T-helper 2 cell treated with Interferon-gamma antibody and Interleukin-4, amounts not matched to agents 5 μg/mL and 100 μg/mL, for 36 hours (primary cell): Measurements from ENCODE around the gene AP1S3.

Experiments used
- DNase-seq: peaks from one replicate; pipeline ENCODE4 v3.0.0; 2021; ENCODE audit warnings: low spot score
- H3K27ac Mint-ChIP-seq: one replicate; pipeline ENCODE4 v1.8.0; 2021; ENCODE audit warnings: mild to moderate bottlenecking, mixed read lengths
- H3K27me3 Mint-ChIP-seq: one replicate; pipeline ENCODE4 v1.8.0; 2021; ENCODE audit warnings: low read depth, mixed read lengths
- H3K36me3 Mint-ChIP-seq: one replicate; pipeline ENCODE4 v1.8.0; 2021; ENCODE audit warnings: low read depth, mixed read lengths
- H3K4me1 Mint-ChIP-seq: one replicate; pipeline ENCODE4 v1.8.0; 2021; ENCODE audit warnings: low read depth, mixed read lengths
- H3K4me3 Mint-ChIP-seq: one replicate; pipeline ENCODE4 v1.8.0; 2022; ENCODE audit warnings: mild to moderate bottlenecking, moderate library complexity, mixed read lengths
- H3K9me3 Mint-ChIP-seq: one replicate; pipeline ENCODE4 v1.8.0; 2021; ENCODE audit warnings: mixed read lengths

AP1S3 gene

DNA sequence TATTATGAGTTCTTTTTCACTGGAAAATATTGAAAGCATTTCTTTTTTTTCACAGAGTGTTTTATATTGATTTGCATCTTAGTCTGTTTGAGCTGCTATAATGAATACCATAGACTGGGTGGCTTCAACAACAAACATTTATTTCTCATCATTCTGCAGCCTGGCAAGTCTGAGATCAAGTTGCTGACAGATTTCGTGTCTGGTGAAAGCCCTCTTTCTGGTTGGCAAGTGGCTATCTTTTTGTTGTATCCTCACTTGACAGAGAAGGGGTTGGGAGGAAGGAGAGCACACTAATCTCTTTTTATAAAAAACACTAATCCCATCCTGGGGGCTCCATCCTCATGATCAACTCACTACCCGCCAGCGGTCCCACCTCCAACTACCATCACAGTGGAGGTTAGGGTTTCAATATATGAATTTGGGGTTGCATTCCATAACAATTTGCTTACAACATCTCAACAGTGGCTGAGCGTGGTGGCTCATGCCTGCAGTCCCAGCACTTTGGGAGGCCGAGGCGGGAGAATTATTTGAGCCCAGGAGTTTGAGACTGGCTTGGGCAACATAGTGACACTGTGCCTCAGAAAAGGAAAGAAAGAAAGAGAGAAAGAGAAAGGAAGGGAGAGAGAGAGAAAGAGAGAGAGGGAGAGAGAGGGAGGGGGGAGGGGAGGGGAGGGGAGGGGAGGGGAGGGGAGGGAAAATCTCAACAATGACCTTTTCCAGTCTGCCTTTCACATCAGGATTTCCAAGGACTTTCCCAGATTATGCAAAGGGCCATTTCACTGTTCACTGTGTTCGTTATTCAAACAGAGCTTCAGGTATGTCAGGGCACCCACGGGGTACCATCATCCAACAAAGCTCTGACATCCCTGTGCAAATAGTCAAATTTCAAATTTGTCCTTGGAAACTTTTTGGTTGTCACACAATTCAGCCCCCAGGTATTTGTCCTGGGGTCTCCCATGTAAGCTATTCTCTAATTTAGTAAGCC lies 111.1 kb downstream of the AP1S3 start:
- H3K9me3 Mint-ChIP-seq = no peaks in the 10 kb centered on the region
- H3K27me3 Mint-ChIP-seq = peaks cover 4% of the 10 kb centered on the region
- no peaks in the 10 kb centered on the region for H3K4me1 Mint-ChIP-seq
- no peak for DNase-seq
- H3K27ac Mint-ChIP-seq = no peak overlapping the region
- no peak overlapping the region for H3K4me3 Mint-ChIP-seq
- H3K36me3 Mint-ChIP-seq = no peaks in the 10 kb centered on the region

DNA sequence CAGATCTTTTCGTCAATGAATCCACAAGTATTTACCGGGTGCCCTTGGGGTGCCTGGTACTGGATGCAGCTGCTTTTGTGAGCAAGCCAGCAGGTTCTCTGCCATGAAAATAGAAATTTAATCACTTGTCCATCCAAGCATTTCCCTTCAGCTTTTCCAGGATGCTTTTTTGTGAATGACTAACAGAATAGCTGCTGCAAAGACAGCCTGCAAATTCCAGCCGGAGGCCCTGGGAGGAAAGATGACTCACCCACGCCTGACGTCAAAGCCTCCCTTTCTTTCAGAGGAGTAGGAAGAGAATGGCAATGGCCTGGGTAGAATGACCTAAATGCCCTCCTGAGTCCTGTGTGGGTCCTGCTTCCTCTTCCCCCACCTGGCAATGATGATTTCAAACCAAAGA lies 111.9 kb downstream of the AP1S3 start:
- H3K27me3 Mint-ChIP-seq = peaks cover 4% of the 10 kb centered on the region
- H3K27ac Mint-ChIP-seq = no peak overlapping the region
- no peak overlapping the region for H3K4me3 Mint-ChIP-seq
- no peaks in the 10 kb centered on the region for H3K4me1 Mint-ChIP-seq
- no peaks in the 10 kb centered on the region for H3K9me3 Mint-ChIP-seq
- H3K36me3 Mint-ChIP-seq = no peaks in the 10 kb centered on the region
- DNase-seq = no peak

DNA sequence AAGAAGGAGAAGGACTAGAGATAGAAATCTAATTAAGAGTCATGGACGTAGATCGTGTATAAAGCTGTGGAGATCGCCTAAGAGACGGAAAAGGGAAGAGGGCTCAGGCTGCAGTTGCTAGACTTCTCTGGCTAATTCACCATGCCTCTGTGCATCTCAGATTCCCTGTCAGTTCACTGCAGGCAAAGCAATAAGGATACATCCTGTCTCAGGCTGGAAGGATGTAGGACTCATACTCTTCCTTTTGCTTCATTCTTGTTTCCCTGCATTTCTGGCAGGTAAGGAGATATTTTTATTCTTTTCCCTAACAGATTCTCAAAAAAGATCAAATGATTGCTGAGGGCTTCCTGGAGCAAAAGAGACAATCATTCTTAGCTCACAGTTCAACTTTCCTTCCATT lies 112.5 kb downstream of the AP1S3 start:
- no peaks in the 10 kb centered on the region for H3K36me3 Mint-ChIP-seq
- H3K27me3 Mint-ChIP-seq = peaks cover 4% of the 10 kb centered on the region
- no peak overlapping the region for H3K27ac Mint-ChIP-seq
- no peak for DNase-seq
- H3K9me3 Mint-ChIP-seq = no peaks in the 10 kb centered on the region
- H3K4me1 Mint-ChIP-seq = peaks cover 3% of the 10 kb centered on the region
- no peak overlapping the region for H3K4me3 Mint-ChIP-seq

DNA sequence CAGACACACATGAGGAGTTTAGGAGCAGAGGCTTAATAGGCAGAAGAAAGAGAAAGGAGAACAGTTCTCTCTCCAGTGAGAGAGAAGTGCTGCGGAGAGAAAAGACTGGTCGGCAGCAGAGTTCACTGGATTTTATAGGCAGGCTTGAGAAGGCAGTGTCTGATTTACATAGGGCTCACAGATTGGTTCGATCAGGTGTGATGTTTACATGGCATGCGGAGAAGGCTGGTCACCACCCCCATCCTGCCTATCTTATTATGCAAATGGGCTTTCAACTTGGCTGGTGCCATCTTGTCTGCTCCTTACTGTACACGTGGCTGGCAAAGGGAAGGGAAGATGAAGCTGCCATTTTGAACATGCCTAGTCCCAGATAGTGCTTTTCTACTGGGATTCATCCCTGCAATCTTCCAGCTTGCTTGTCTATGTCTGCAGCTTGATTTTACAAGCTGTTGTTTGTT lies 113.4 kb downstream of the AP1S3 start:
- Mint-ChIP-seq H3K4me3 (no peak overlapping the region), H3K36me3 (no peaks in the 10 kb centered on the region), H3K9me3 (peaks cover 5% of the 10 kb centered on the region), H3K27me3 (peaks cover 4% of the 10 kb centered on the region), H3K4me1 (peaks cover 7% of the 10 kb centered on the region), H3K27ac (no peak overlapping the region)
- no peak for DNase-seq

DNA sequence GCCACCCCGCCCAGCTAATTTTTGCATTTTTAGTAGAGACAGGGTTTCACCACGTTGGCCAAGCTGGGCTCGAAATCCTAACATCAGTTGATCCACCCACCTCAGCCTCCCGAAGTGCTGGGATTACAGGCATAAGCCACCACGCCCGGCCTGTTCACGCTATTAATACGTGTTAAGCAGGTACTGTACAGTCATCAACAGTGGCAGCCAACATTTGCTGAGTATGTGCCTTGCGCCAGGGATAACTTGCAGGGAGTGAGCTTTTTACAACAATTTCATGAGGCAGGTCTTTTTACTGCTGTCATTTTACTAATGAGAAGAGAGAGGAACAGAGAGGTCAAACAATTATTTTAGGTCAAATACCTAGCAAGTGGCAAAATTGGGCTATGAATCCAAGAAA lies 115.2 kb downstream of the AP1S3 start:
- no peak for DNase-seq
- H3K4me1 Mint-ChIP-seq = peaks cover 7% of the 10 kb centered on the region
- H3K9me3 Mint-ChIP-seq = peaks cover 11% of the 10 kb centered on the region
- H3K27me3 Mint-ChIP-seq = peaks cover 4% of the 10 kb centered on the region
- no peak overlapping the region for H3K27ac Mint-ChIP-seq
- no peaks in the 10 kb centered on the region for H3K36me3 Mint-ChIP-seq
- H3K4me3 Mint-ChIP-seq = no peak overlapping the region

DNA sequence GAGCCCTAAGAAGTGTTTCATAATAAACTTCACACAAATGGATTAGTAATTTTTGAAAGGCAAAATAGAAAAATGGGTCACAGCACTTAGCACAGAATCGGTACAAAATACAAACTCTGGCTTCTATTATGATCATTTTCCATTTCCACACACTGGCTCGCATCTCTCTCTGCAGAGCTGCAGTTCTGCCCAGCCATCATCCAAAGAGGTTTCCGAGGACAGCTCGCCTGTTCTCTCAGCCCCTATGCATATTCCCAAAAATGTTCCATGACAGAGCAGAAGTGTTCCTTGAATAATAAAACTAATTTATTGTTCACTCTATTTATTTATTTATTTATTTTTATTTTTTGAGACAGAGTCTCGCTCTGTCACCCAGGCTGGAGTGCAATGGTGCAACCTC lies 115.6 kb downstream of the AP1S3 start:
- Mint-ChIP-seq H3K4me3 (no peak overlapping the region), H3K9me3 (peaks cover 15% of the 10 kb centered on the region), H3K36me3 (no peaks in the 10 kb centered on the region), H3K27me3 (peaks cover 4% of the 10 kb centered on the region), H3K4me1 (peaks cover 7% of the 10 kb centered on the region), H3K27ac (no peak overlapping the region)
- DNase-seq = no peak

DNA sequence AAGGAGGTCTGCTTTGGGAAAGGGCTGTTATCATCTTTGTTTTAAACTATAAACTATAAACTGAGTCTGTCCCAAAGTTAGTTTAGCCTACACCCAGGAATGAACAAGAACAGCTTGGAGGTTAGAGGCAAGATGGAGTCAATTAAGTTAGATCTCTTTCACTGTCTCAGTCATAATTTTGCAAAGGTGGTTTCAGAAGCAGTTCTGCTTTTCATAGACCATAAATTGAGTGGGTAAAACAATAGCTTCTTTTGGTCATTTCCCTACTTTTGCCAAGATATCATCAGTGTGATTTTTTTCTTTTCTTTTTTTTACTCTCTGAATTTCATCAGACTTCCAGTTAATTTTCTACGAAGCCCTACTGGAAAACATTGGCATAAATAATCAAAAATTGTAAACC lies 117.0 kb downstream of the AP1S3 start:
- Mint-ChIP-seq H3K4me1 (peaks cover 7% of the 10 kb centered on the region), H3K9me3 (peaks cover 17% of the 10 kb centered on the region), H3K27me3 (peaks cover 4% of the 10 kb centered on the region), H3K36me3 (no peaks in the 10 kb centered on the region), H3K4me3 (no peak overlapping the region), H3K27ac (no peak overlapping the region)
- DNase-seq = no peak

DNA sequence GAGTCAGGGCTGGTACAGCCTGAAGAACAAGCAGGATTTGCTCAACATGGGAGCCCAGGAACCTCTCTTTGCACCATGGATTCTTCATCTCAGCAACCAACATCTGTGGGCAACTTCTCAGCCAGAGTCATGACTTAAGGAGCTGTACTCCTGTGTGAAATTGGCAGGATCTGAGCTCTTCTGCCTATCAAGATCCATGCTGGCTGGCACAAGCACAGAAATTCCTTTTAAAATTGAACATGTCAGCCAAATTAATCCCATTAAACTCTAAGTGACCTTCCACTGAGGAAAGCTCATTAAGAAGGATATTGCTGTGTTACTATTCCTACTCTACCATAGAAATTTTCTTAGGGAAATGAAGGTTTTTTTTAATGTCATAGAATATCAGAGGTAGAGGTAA lies 124.7 kb downstream of the AP1S3 start:
- Mint-ChIP-seq H3K4me3 (no peak overlapping the region), H3K4me1 (no peaks in the 10 kb centered on the region), H3K36me3 (no peaks in the 10 kb centered on the region), H3K9me3 (peaks cover 7% of the 10 kb centered on the region), H3K27ac (no peak overlapping the region), H3K27me3 (no peaks in the 10 kb centered on the region)
- DNase-seq = no peak

DNA sequence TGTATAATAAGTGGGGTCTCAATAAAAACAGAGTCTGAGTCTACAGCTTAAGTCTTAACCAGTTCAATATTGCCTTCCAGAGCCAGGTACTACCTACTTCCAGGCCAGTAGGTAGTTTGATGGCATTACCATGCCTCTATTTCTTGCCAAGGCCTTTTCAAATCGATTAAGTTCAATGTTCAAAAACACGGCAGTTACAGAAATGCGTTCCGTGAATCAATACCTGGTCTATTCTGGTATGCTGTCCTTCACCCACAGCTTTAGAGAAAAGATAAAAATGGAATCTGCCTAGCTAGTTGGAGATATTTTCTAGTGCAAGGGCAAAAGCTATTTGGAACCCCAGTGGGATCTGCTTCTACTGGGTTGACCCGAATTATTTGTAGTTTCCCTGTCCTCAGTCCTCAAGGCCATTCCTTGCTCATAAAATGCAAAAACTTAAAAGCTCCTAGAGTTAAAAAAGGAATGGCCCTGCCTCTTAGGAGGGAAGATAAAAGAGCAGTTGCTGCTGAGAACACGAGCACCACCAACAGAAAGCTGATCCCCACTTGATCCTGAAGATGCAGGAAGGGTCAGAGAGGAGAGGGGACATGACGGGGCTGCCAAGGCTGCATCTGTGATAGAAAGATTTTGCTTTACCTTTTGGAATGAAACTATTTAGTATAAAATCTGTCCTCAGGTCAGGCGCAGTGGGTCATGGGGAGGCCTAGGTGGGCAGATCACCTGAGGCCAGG lies 125.6 kb downstream of the AP1S3 start:
- H3K27ac Mint-ChIP-seq = no peak overlapping the region
- no peak overlapping the region for H3K4me3 Mint-ChIP-seq
- no peak for DNase-seq
- no peaks in the 10 kb centered on the region for H3K27me3 Mint-ChIP-seq
- peaks cover 2% of the 10 kb centered on the region for H3K9me3 Mint-ChIP-seq
- no peaks in the 10 kb centered on the region for H3K4me1 Mint-ChIP-seq
- no peaks in the 10 kb centered on the region for H3K36me3 Mint-ChIP-seq
